ENCODE data around the gene HSD17B11.
"Not testable (repeated sequence)": the region's sequence is repeated elsewhere in the genome, so short reads cannot be mapped to it uniquely, and the experiment has no call there.

Gene HSD17B11

DNA sequence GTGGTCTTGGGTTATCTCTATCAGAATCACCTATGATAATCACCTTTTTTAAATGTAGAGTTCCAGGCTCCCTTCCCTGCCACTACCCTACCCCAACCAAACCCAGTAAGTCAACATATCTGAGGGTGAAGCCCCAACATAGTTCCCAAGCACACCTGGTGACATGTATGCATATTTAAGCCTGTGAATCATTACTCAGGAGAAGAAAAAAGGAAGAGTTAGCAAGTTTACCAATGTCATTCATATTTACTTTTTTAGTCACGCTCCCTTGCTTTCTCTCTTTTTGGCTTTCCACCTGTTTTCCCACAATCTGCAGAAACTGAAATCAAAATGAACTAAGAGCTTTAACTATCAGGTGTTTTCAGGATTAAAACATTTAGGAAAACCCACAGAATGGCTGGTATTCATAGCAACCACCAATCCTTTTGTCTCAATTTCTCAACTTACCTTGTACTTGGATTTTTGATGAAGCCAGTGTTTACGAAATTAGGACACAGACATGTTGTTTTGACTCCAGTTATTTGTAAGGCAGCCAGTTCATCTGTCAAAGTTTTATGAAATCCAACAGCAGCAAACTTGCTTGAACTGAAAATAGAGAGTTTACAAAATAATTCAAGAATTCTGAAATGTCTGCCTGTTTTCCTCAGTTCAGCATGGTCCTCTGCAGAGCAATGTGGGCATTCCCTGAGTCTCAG lies 34.0 kb downstream of the HSD17B11 start:
- no peak for DNase-seq

DNA sequence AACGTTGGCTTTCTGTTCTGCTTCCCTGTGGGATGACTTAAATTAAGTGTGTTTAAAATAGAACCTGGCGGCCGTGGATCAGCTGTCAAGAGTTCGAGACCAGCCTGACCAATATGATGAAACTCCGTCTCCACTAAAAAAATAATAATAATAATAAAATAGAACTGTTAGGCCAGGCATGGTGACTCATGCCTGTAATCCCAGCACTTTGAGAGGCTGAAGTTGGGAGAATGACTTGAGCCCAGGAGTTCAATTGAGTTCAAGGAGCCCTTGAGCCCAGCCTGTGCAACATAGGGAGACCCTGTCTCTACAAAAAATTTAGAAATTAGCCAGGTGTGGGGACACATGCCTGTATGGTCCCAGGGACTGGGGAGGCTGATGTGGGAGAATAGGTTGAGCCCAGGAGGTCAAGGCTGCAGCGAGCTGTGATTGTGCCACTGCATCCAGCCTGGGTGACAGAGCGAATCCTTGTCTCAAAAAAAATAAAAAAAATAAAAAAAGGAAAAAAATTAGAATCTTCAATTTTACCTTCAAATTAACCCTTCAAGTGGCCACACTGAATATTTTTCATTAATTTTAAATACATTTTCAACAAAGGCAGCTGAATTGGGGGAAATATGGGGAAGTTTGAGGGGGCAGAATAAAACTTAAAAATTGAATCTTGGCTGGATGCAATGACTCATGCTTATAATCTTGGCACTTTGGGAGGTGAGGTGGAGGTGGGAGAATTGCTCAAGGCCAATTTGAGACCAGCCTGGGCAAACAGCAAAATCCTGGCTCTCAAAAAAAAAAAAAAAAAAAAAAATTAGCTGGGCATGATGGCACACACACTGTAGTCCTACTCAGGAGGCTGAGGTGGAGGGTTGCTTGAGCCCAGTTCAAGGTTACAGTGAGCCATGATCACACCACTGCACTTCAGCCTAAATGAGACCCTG lies 36.6 kb downstream of the HSD17B11 start:
- no peak for DNase-seq

GRCh38 chr4:87353592-87353991 lies 37.4 kb downstream of the HSD17B11 start:
- peak; percentile 6 to 7 for DNase-seq

DNA sequence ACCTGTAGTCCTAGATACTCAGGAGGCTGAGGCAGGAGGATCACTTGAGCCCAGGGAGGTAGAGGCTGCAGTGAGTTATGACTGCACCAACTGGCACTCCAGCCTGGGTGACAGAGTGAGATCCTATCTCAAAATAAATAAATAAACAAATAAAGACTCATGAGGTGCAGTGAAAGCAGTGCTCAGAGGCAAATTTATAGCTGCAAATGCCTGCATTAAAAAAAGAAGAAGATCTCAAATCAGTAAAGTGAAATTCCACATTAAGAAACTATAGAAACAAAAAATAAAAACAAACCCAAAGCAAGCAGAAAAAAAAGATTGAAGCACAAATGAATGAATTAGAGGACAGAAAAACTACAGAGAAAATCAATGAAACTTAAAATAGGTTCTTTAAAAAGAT lies 45.8 kb downstream of the HSD17B11 start:
- no peak for DNase-seq

DNA sequence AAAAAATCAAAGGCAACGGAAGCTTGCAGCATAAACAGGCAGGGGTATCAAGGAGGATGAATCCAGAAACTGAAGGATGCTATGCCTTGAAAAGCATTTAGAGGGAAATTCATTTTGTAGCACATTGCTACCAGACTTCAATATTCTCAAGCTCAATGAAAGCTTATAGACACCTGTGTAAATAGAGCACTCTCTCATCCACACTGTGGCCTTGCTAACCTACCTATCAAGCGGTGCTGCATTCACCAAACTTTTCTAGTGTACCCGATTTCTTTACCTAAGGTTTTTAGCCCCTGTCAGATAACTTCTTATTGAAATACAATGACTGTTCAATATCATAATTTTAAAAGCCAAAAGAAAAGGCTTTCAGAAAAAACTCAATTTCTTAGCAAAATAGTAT lies 48.1 kb downstream of the HSD17B11 start:
- DNase-seq = no peak

DNA sequence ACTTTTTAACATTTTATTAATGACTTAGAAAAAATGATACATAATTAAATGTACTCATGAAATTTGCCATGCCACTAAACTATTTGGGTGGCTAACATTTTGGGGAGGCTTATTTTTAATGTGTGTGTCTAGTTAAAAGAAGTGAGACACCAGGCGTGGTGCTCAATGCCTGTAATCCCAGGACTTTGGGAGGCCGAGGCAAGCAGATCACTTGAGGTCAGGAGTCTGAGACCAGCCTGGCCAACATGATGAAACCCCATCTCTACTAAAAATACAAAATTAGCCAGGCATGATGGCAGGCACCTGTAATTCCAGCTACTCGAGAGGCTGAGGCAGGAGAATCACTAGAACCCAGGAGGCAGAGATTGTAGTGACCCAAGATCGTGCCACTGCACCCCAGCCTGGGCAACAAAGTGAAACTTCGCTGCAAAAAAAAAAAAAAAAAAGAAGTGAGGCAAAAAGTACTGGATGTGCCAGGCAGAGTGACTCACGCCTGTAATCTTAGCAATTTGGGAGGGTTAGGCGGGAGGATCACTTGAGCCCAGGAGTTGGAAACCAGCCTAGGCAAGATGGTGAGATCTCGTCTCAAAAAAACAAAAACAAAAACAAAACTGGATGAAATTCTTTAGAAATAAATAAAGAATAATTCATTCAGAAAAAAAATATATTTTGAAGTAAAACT lies 48.9 kb downstream of the HSD17B11 start:
- DNase-seq = not testable (repeated sequence)

GRCh38 chr4:87339440-87339839 lies 51.5 kb downstream of the HSD17B11 start:
- no peak for DNase-seq

- no peak for DNase-seq
These were observed 53.6 kb downstream of the HSD17B11 start for GRCh38 chr4:87337361-87337760.

DNA sequence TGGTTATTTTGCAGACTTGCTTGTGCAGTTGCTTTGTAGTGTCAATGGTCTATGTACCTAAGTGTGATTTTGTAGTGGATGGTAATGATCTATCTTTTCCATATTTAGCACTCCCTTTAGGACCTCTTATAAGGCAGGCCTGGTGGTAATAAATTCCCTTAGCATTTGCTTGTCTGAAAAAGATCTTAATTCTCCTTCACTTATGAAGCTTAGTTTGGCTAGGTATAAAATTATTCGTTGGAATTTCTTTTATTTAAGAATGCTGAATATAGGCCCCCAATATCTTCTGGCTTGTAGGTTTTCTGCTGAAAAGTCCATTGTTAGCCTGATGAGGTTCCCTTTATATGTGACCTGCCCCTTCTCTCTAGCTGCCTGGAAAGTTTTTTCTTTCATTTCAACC lies 57.7 kb downstream of the HSD17B11 start:
- no peak for DNase-seq

DNA sequence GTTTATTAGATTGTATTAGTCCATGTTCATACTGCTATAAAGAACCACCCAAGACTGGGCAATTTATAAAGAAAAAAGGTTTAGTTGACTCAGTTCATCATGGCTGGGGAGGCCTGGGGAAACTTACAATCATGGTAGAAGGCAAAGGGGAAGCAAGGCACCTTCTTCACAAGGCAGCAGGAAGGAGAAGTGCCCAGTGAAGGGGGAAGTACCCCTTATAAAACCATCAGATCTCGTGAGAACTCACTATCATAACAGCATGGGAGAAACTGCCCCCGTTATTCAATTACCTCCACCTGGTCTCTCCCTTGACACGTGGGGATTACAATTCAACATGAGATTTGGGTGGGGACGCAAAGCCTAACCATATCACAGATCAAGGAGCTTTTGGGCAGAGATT lies 60.2 kb downstream of the HSD17B11 start:
- DNase-seq = no peak

- no peak for DNase-seq
These were observed 63.9 kb downstream of the HSD17B11 start for GRCh38 chr4:87327136-87327535.

DNA sequence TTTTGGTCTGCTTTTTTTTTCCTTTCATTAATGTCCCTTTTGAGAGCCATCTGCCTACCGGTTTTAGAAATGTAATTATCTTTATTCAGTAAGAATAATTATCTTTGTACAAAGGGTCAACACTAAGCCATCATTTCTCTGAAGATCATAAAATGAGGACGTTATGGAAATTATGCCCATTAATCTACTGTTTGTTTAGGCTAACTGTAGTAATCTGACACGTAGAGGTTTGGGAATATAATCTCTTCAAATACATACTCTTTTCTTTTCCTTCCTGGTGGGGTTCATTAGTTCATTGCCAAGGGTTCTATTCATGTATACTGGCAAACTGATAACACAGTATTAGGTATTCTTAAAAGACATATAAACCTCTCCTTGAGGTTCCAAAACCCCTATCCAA lies 64.5 kb downstream of the HSD17B11 start:
- no peak for DNase-seq

DNA sequence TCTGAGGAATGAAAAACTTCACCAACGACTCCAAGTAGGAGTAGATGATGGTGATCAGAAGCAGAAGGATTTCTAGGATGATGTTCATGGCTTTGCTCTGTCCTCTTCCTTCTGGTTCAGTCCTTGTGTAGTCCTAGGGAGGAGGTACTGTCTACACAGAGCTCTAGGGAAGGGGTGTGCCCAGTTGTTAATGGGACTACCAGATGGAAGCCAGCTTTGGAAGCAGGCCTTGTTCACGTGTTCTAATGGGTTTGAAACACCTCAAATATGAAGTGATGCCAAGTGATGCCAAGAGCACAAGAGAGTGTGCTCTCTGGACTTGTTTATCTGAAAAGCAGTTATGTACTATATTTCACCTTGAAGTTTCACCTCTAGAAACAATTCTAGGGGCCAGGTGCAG lies 68.2 kb downstream of the HSD17B11 start, which contains the start of gene HSD17B13:
Gene HSD17B13 (minus strand): TSS at position 129 of the 400 bp plus-strand sequence. CDS start 41 bp downstream, at position 88.
- DNase-seq = no peak

DNA sequence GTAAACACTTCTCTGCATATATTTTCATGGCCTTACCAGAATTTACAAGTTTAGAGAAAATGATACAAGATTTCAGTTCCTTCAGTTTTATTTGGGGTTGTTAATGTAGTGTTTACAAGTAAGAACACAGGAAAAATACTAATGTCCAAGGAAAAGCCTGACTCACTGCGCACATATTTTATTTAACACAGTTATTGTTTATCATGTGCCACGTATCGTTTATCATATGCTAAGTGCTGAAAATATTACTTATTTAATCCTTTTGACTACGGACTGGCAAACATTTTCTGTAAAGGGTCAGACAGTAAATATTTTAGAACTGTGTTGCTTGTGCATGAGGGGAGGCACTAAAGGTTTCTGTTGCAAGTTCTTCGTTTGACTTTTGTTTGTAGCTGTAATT lies 69.1 kb downstream of the HSD17B11 start:
- DNase-seq = no peak

DNA sequence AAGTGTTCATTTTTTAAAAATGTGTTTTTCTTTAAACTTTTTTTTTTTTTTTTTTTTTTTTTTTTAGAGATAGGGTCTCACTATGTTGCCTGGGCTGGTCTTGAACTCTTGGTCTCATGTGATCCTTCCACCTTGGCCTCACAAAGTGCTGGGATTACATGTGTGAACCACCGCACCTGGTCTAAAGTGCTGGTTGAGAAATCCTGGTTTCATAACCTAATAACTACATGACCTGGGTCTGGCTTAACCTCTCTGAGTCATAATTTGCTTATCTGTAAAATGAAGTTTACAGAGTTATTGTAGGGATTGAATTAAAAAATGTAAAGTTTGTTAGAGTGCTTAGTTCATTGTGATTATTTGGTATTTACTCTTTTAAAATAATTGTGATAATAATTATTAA lies 73.5 kb downstream of the HSD17B11 start:
- no peak for DNase-seq

- no peak for DNase-seq
These were observed 74.0 kb downstream of the HSD17B11 start for GRCh38 chr4:87316961-87317360.

DNA sequence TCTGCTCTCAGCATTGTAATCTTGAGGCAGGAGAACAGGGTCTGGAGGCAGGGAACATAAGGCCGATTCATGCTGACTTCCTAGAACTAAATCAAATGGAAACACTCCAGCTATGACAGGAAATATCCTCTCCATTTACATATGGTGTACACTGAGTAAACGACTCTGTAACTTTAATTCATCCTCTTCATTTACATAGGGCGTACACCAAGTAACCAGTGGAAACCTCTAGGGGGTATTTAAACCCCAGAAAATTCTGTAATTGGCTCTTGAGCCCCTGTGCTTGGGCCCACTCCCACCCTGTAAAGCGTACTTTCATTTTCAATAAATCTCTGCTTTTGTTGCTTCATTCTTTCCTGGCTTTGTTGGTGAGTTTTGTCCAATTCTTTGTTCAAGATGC lies 76.0 kb downstream of the HSD17B11 start:
- not testable (repeated sequence) for DNase-seq

- no peak for DNase-seq
These were observed 77.2 kb downstream of the HSD17B11 start for GRCh38 chr4:87313756-87314155.

DNA sequence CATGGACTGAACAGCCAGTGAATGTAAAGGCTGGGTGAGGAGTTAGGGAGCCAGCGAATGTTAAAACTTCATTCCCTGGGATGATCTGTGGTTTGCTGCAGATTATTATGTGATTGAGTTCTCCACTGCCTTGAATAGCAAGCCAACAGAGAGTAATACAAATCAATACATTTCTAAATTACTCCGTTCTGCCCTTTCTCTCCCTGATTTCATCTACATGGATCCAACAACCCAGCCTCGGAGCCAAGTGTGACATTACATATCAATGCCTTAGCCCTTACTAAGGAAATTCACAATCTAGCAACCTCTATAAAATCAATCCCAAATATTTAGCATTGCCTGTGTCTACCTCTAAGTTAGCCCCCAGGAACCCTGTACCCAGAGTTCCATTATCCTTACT lies 79.3 kb downstream of the HSD17B11 start:
- no peak for DNase-seq

GRCh38 chr4:87310691-87311335 lies 80.2 kb downstream of the HSD17B11 start:
- no peak for DNase-seq

DNA sequence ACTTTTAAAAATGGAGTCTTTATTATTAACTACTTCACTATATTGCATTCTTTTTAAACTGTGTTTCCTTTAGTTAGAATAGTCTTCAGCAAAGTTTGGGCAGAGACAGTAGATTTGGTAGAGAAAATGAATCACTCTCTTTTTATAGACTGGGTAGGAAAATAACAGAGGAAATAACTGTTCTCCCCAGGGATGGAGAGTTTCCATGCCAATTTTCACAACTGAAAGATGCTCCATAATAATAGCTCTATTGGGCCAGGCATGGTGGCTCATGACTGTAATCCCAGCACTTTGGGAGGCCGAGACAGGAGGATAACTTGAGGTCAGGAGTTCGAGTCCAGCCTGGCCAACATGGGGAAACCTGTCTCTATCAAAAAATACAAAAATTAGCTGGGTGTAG lies 81.4 kb downstream of the HSD17B11 start:
- DNase-seq = no peak

DNA sequence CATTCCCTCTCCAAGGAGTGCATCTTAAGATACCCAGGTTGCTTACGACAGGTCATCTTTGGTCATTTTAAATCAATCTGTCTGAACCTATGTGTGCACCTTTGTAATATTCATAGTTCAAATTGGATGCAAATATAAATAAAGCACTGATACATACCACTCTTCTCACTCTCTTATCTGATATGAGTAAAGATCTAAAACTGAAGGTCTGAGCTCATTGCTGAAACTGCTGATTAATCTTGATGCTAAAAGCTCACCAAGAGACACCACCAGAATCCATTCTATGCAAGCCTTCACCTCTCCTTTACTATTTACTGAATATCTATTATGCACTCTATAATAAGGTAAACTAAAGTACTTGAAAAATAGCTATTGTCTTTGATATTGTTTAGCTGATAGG lies 84.9 kb downstream of the HSD17B11 start:
- no peak for DNase-seq

GRCh38 chr4:87305562-87305961 lies 85.4 kb downstream of the HSD17B11 start:
- no peak for DNase-seq

Measured in NCI-H524 (cell line).